OCI-LY7 (cell line): Measurements from ENCODE around the gene DENND2A. TPM values are rescaled to one million over a fixed set of nuclear protein-coding genes. Genes with fewer than 3 reads are reported as not detected.

Experiments used
- BruUV-seq: library from RNA; stranded (reverse); fragments of 400-500 nt; replicated peaks from 2 replicates; lab custom pipeline; 2021; lab: Mats Ljungman, UMichigan
- CTCF ChIA-PET: fragments of 300-600 bp; sonication (Branson Sonifier 250); formaldehyde crosslinking; loops from one replicate; lab custom pipeline; 2022; ENCODE audit warnings: antibody characterized with exemption; ENCODE audit not compliant: unreplicated experiment; lab: Charles Lee
- POLR2A ChIA-PET: fragments of 300-600 bp; sonication (Branson Sonifier 250); formaldehyde crosslinking; loops from one replicate; lab custom pipeline; 2022; ENCODE audit warnings: antibody characterized with exemption; lab: Charles Lee
- DNase-seq: peaks from one replicate; pipeline ENCODE4 v3.0.0-alpha.2; 2015; ENCODE audit warnings: low spot score
- H2AFZ ChIP-seq: fragments of 200-600 bp; sonication (generic), shearing (Covaris generic); 2 replicates; pipeline ENCODE4 v1.6.1; 2014; ENCODE audit warnings: mild to moderate bottlenecking, antibody characterized with exemption, low read length, moderate library complexity
- H3K27ac ChIP-seq: fragments of 200-600 bp; sonication (generic); 2 replicates; pipeline ENCODE4 v1.5.1; 2014; ENCODE audit warnings: mixed run types, low read depth, mild to moderate bottlenecking, moderate library complexity, low read length, inconsistent platforms; ENCODE audit not compliant: poor library complexity, severe bottlenecking
- H3K36me3 ChIP-seq: fragments of 200-600 bp; sonication (generic); 2 replicates; pipeline ENCODE4 v1.6.1; 2014; ENCODE audit warnings: mild to moderate bottlenecking, antibody characterized with exemption, low read length, moderate library complexity, mixed read lengths; ENCODE audit not compliant: insufficient read depth
- H3K4me1 ChIP-seq: fragments of 200-600 bp; sonication (generic); 2 replicates; pipeline ENCODE4 v1.5.1; 2014; ENCODE audit warnings: mild to moderate bottlenecking, low read length; ENCODE audit not compliant: insufficient read depth, poor library complexity, severe bottlenecking
- H3K4me2 ChIP-seq: fragments of 200-600 bp; sonication (generic); 2 replicates; pipeline ENCODE4 v1.6.1; 2014; ENCODE audit warnings: mild to moderate bottlenecking, low read length
- H3K4me3 ChIP-seq: fragments of 200-600 bp; sonication (generic); 2 replicates; pipeline ENCODE4 v1.5.1; 2014; ENCODE audit warnings: mild to moderate bottlenecking, low read depth, low read length; ENCODE audit not compliant: poor library complexity, severe bottlenecking
- H3K79me2 ChIP-seq: fragments of 200-600 bp; sonication (generic); 2 replicates; pipeline ENCODE4 v1.6.1; 2016; ENCODE audit warnings: low read depth, mild to moderate bottlenecking, low read length, moderate library complexity, mixed read lengths; ENCODE audit not compliant: insufficient read depth
- H3K9me2 ChIP-seq: fragments of 200-600 bp; sonication (generic); 2 replicates; pipeline ENCODE4 v1.6.1; 2016; ENCODE audit warnings: mild to moderate bottlenecking, low read length, mixed read lengths; ENCODE audit not compliant: insufficient read depth
- H3K9me3 ChIP-seq: fragments of 200-600 bp; sonication (generic); 2 replicates; pipeline ENCODE4 v1.6.1; 2014; ENCODE audit warnings: mild to moderate bottlenecking, mixed run types, low read length, mixed read lengths
- H4K20me1 ChIP-seq: fragments of 200-600 bp; sonication (generic); 2 replicates; pipeline ENCODE4 v1.6.1; 2014; ENCODE audit warnings: mild to moderate bottlenecking, antibody characterized with exemption, low read length, moderate library complexity, mixed read lengths; ENCODE audit not compliant: insufficient read depth
- CTCF ChIP-seq: fragments of 200-600 bp; sonication (generic); conservative IDR thresholded peaks from 2 replicates; pipeline ENCODE4 v1.5.1; 2014; ENCODE audit warnings: mild to moderate bottlenecking, antibody characterized with exemption, low read length, moderate library complexity, mixed read lengths
- EZH2phosphoT487 ChIP-seq: fragments of 200-600 bp; sonication (generic); IDR thresholded peaks from 2 replicates; pipeline ENCODE4 v1.6.1; 2018; ENCODE audit warnings: low read depth, borderline replicate concordance, mild to moderate bottlenecking, mixed run types, antibody characterized with exemption, low read length, moderate library complexity, mixed read lengths
- intact Hi-C: fragments of 100-400 bp; cut with micrococcal nuclease; formaldehyde crosslinking; loops from one replicate; pipeline ENCODE4 v1.10.0; 2022; ENCODE audit not compliant: unreplicated experiment
- total RNA-seq, 2 experiments: library from RNA; depleted of rRNA in 1 of 2; stranded (reverse); fragments of >200 nt in 1 of 2; shearing (Covaris generic) in 1 of 2; gene quantifications; 2 replicates each; pipeline ENCODE4 v1.2.3, GENCODE V29; 2014 to 2022

Gene DENND2A
- total RNA-seq, 2 experiments from 2014 or later = 0.13 to 0.35 TPM

- Histone ChIP-seq H3K9me2 (no peaks in the 10 kb centered on the region), H3K4me2 (no peak overlapping the region), H3K9me3 (no peaks in the 10 kb centered on the region), H3K36me3 (no peaks in the 10 kb centered on the region), H3K79me2 (no peaks in the 10 kb centered on the region), H4K20me1 (no peaks in the 10 kb centered on the region), H3K4me3 (no peak overlapping the region), H3K27ac (no peak overlapping the region), H3K4me1 (no peaks in the 10 kb centered on the region), H2AFZ (no peak overlapping the region)
- BruUV-seq = no TSS peak
- POLR2A ChIA-PET = interaction anchor here (0.8 kb wide), 1 partner anchor 46 kb away, joined by 4 read pairs; no protein-coding TSS in a partner anchor
- CTCF ChIA-PET = no interaction called here
- TF ChIP-seq EZH2phosphoT487 = no peak
- TF ChIP-seq CTCF = no peak
- intact Hi-C loops = no loop called here
- DNase-seq = no peak
Measured at GRCh38 chr7:140607441-140607989, 33.1 kb downstream of the DENND2A start.

- Histone ChIP-seq H4K20me1 (no peaks in the 10 kb centered on the region), H3K9me2 (no peaks in the 10 kb centered on the region), H3K27ac (no peak overlapping the region), H3K9me3 (no peaks in the 10 kb centered on the region), H3K4me2 (no peak overlapping the region), H3K36me3 (no peaks in the 10 kb centered on the region), H3K4me3 (no peak overlapping the region), H3K4me1 (no peaks in the 10 kb centered on the region), H3K79me2 (no peaks in the 10 kb centered on the region), H2AFZ (no peak overlapping the region)
- POLR2A ChIA-PET = no interaction called here
- no TSS peak for BruUV-seq
- TF ChIP-seq CTCF (no peak), EZH2phosphoT487 (no peak)
- DNase-seq = no peak
- intact Hi-C loops = no loop called here
- CTCF ChIA-PET = no interaction called here
Measured at GRCh38 chr7:140605337-140605736, 35.3 kb downstream of the DENND2A start.

GRCh38 chr7:140604760-140605159 is 35.9 kb downstream of the DENND2A start:
- Histone ChIP-seq H3K9me3 (no peaks in the 10 kb centered on the region), H3K9me2 (no peaks in the 10 kb centered on the region), H3K27ac (no peak overlapping the region), H2AFZ (no peak overlapping the region), H3K36me3 (no peaks in the 10 kb centered on the region), H4K20me1 (no peaks in the 10 kb centered on the region), H3K4me3 (no peak overlapping the region), H3K4me2 (no peak overlapping the region), H3K79me2 (no peaks in the 10 kb centered on the region), H3K4me1 (no peaks in the 10 kb centered on the region)
- TF ChIP-seq EZH2phosphoT487 = no peak
- no peak for TF ChIP-seq CTCF
- intact Hi-C loops = no loop called here
- no TSS peak for BruUV-seq
- ChIA-PET POLR2A (interaction anchor here (0.6 kb wide), 2 partner anchors 56 to 236 kb away, joined by 3 read pairs; no protein-coding TSS in a partner anchor), CTCF (no interaction called here)
- DNase-seq = no peak
